ENCODE measurements around the gene YAF2.

DNA sequence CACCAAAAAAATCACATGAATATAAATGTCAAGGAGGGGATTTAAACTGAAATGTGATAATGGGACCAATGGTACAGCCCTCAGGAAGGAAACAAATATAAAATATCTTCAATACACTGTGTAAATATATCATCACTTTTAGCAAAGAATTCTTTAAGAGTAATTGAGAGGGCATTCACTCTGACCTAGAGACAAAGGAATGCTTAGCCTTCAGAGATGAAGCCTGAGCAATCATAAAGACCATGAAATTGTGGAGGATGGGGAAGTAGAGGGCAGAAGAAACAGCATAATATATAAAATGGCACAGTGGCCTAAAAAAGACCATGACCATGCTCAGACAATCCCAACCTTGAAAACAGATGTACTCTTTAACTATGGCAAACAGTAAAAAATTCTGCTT is 20.4 kb downstream of the YAF2 start:
- TF ChIP-seq, protein P1, sequence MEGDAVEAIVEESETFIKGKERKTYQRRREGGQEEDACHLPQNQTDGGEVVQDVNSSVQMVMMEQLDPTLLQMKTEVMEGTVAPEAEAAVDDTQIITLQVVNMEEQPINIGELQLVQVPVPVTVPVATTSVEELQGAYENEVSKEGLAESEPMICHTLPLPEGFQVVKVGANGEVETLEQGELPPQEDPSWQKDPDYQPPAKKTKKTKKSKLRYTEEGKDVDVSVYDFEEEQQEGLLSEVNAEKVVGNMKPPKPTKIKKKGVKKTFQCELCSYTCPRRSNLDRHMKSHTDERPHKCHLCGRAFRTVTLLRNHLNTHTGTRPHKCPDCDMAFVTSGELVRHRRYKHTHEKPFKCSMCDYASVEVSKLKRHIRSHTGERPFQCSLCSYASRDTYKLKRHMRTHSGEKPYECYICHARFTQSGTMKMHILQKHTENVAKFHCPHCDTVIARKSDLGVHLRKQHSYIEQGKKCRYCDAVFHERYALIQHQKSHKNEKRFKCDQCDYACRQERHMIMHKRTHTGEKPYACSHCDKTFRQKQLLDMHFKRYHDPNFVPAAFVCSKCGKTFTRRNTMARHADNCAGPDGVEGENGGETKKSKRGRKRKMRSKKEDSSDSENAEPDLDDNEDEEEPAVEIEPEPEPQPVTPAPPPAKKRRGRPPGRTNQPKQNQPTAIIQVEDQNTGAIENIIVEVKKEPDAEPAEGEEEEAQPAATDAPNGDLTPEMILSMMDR (IDR thresholded peaks at IDR 0.05), result no peak
- no peak for TF ChIP-seq POLR2A (IDR thresholded peaks at IDR 0.05)

All from right lobe of liver (tissue), 4 donors.